ENCODE results near the gene CDH26.

Gene CDH26

DNA sequence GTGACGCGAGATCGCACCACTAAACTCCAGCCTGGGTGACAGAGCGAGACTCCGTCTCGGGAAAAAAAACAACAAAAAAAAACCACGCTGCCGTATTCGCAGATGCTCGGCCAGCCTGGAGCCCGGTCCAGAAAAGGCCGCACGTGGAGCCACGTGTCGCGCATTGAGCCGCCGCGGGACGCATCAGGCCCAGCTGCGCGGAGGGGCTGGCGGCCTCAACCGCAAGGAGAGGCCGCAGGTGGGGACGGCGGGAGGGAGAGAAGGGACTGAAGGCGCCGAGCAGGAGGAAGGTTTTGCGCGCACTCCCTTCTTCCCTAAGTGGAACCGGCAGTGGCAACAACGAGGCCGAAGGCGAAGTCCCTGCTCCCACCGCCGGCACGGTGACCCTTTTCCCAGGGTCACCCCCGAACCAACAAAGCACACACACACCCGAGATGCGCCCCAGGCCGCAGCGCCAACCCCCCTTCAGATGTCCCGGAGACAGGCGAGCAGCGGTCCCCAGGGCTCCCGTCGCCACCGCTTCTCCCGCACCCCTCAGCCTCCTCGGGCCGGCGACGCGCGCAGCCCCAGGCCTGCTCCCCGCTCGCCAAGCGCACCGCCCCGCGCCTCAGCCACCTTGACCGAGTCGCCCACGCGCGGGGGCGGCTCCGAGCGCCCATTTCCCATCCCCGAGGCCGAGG is 25.5 kb upstream of the CDH26 start:
- no peaks in the 10 kb centered on the region for H3K36me3 ChIP-seq (ENCODE audit: low read length)
- no peak overlapping the region for H3K4me2 ChIP-seq (ENCODE audit: low read depth, low read length, poor library complexity, severe bottlenecking)
- H3K27me3 ChIP-seq (ENCODE audit: low read length) = no peaks in the 10 kb centered on the region
- 0 out of 2 replicates have a peak, but pooled peaks cover 7% of the 10 kb centered on the region for H3F3A ChIP-seq (ENCODE audit: insufficient read depth)
- H3K27ac ChIP-seq (ENCODE audit: low read depth, low read length) = no peak overlapping the region
- TF ChIP-seq, protein P1, sequence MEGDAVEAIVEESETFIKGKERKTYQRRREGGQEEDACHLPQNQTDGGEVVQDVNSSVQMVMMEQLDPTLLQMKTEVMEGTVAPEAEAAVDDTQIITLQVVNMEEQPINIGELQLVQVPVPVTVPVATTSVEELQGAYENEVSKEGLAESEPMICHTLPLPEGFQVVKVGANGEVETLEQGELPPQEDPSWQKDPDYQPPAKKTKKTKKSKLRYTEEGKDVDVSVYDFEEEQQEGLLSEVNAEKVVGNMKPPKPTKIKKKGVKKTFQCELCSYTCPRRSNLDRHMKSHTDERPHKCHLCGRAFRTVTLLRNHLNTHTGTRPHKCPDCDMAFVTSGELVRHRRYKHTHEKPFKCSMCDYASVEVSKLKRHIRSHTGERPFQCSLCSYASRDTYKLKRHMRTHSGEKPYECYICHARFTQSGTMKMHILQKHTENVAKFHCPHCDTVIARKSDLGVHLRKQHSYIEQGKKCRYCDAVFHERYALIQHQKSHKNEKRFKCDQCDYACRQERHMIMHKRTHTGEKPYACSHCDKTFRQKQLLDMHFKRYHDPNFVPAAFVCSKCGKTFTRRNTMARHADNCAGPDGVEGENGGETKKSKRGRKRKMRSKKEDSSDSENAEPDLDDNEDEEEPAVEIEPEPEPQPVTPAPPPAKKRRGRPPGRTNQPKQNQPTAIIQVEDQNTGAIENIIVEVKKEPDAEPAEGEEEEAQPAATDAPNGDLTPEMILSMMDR (IDR thresholded peaks at IDR 0.05; ENCODE audit: insufficient read depth, low read length, poor library complexity, severe bottlenecking) = no peak
- no peak for TF ChIP-seq EZH2phosphoT487 (conservative IDR thresholded peaks at IDR 0.05; ENCODE audit: low read length)
- no peaks in the 10 kb centered on the region for H3K9me2 ChIP-seq (replicated peaks; ENCODE audit: insufficient read depth, low read length)
- H3K9me3 ChIP-seq (ENCODE audit: insufficient read depth, low read length) = no peaks in the 10 kb centered on the region
- H3K9ac ChIP-seq (ENCODE audit: low read length) = no peak overlapping the region
- H4K20me1 ChIP-seq (ENCODE audit: low read depth, low read length) = no peaks in the 10 kb centered on the region
- H3K4me3 ChIP-seq (ENCODE audit: insufficient read depth, low read length, poor library complexity, severe bottlenecking) = no peak overlapping the region
- H3K79me2 ChIP-seq (ENCODE audit: insufficient read depth, low read length) = no peaks in the 10 kb centered on the region
- H2AFZ ChIP-seq (ENCODE audit: low read depth, low read length, severe bottlenecking) = no peak overlapping the region

DNA sequence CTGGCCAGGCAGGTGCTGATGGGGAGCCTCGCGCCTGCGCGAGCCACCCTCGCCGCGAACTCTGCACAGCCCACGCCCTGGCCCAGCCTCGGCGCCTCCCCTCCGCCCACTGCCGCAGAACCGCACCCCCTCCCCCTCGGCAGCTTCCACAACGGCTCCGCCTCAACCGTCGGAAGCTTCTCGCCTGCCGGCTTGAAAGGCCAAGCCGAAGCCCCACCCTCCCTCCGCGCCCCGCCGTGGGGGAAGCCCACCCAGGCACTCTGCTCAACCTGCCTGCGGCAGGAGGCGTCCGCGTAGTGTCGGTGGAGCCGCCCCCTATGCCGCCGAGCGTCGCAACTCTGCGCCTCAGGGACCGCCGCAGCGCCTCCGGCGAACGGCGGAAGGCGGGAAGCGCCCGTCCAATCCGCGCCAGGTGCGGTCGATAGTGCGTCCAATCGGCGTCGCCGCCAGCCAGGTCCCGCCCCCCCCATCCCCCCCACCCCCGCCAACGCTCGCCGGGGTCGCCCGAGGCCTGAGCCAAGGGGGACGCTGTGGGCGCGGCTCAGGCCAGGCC is 24.9 kb upstream of the CDH26 start, which contains the start of gene SYCP2:
Gene SYCP2, minus strand, starts transcription at position 342 of the 553 bp plus-strand sequence. CDS start 11,224 bp downstream, outside the sequence.
- Histone ChIP-seq H3K36me3 (ENCODE audit: low read length) (no peaks in the 10 kb centered on the region), H3K9ac (ENCODE audit: low read length) (no peak within 1 kb of the TSS), H2AFZ (ENCODE audit: low read depth, low read length, severe bottlenecking) (no peak within 1 kb of the TSS), H3K4me2 (ENCODE audit: low read depth, low read length, poor library complexity, severe bottlenecking) (no peak within 1 kb of the TSS), H3K4me3 (ENCODE audit: insufficient read depth, low read length, poor library complexity, severe bottlenecking) (no peak within 1 kb of the TSS), H3K27me3 (ENCODE audit: low read length) (no peaks in the 10 kb centered on the region), H4K20me1 (ENCODE audit: low read depth, low read length) (no peaks in the 10 kb centered on the region), H3K79me2 (ENCODE audit: insufficient read depth, low read length) (no peaks in the 10 kb centered on the region), H3K27ac (ENCODE audit: low read depth, low read length) (no peak within 1 kb of the TSS), H3K9me3 (ENCODE audit: insufficient read depth, low read length) (no peaks in the 10 kb centered on the region), H3F3A (ENCODE audit: insufficient read depth) (peaks cover 13% of the 10 kb centered on the region; the same call in 1 of the 2 replicates), H3K9me2 (replicated peaks; ENCODE audit: insufficient read depth, low read length) (no peaks in the 10 kb centered on the region)
- TF ChIP-seq EZH2phosphoT487 (conservative IDR thresholded peaks at IDR 0.05; ENCODE audit: low read length) = no peak
- TF ChIP-seq, protein P1 (IDR thresholded peaks at IDR 0.05; ENCODE audit: insufficient read depth, low read length, poor library complexity, severe bottlenecking) = no peak

GRCh38 chr20:59933849-59934585 is 24.2 kb upstream of the CDH26 start:
- peaks cover 13% of the 10 kb centered on the region; the same call in 1 of the 2 replicates for H3F3A ChIP-seq (ENCODE audit: insufficient read depth)
- H3K79me2 ChIP-seq (ENCODE audit: insufficient read depth, low read length) = no peaks in the 10 kb centered on the region
- no peak for TF ChIP-seq EZH2phosphoT487 (conservative IDR thresholded peaks at IDR 0.05; ENCODE audit: low read length)
- TF ChIP-seq, protein P1 (IDR thresholded peaks at IDR 0.05; ENCODE audit: insufficient read depth, low read length, poor library complexity, severe bottlenecking) = no peak
- H3K4me3 ChIP-seq (ENCODE audit: insufficient read depth, low read length, poor library complexity, severe bottlenecking) = no peak overlapping the region
- no peak overlapping the region for H3K9ac ChIP-seq (ENCODE audit: low read length)
- H3K27me3 ChIP-seq (ENCODE audit: low read length) = no peaks in the 10 kb centered on the region
- H3K36me3 ChIP-seq (ENCODE audit: low read length) = no peaks in the 10 kb centered on the region
- no peaks in the 10 kb centered on the region for H4K20me1 ChIP-seq (ENCODE audit: low read depth, low read length)
- H2AFZ ChIP-seq (ENCODE audit: low read depth, low read length, severe bottlenecking) = no peak overlapping the region
- H3K4me2 ChIP-seq (ENCODE audit: low read depth, low read length, poor library complexity, severe bottlenecking) = no peak overlapping the region
- H3K27ac ChIP-seq (ENCODE audit: low read depth, low read length) = no peak overlapping the region
- no peaks in the 10 kb centered on the region for H3K9me3 ChIP-seq (ENCODE audit: insufficient read depth, low read length)
- no peaks in the 10 kb centered on the region for H3K9me2 ChIP-seq (replicated peaks; ENCODE audit: insufficient read depth, low read length)
